Thoracic aorta (tissue), 2 donors: Measurements from ENCODE around the gene PLCB1. TPM values are rescaled to one million over a fixed set of nuclear protein-coding genes. Genes with fewer than 3 reads are reported as not detected.

Source experiments
- ATAC-seq: fragments of 150-250 bp; one replicate; pipeline ENCODE4 v1.8.0; 2017; ENCODE audit warnings: low read depth; ENCODE audit not compliant: insufficient number of reproducible peaks, low FRiP score
- DNase-seq: peaks from one replicate; pipeline ENCODE4 v3.0.0-alpha.2; 2020; ENCODE audit warnings: low spot score
- H3K27ac ChIP-seq, 2 donors: fragments of 200-600 bp; sonication (generic); 1 replicate in 1 of 2; 2 replicates in 1 of 2; pipeline ENCODE4 v1.5.1; 2016; ENCODE audit warnings: mild to moderate bottlenecking in 2 of 2, moderate library complexity in 2 of 2
- H3K27me3 ChIP-seq: fragments of 200-600 bp; sonication (generic); replicated peaks from 2 replicates; pipeline ENCODE4 v1.6.0; 2016; ENCODE audit warnings: mild to moderate bottlenecking; ENCODE audit not compliant: insufficient read depth
- H3K36me3 ChIP-seq: fragments of 200-600 bp; sonication (generic); one replicate; pipeline ENCODE4 v1.5.1; 2016
- H3K4me1 ChIP-seq, 2 donors: fragments of 200-600 bp; sonication (generic); 1 replicate in 1 of 2; 2 replicates in 1 of 2; pipeline versions ENCODE4 v1.5.1 to v1.6.0; 2016; ENCODE audit warnings: low read depth in 2 of 2, mild to moderate bottlenecking in 1 of 2; ENCODE audit not compliant: control insufficient read depth in 1 of 2
- H3K4me3 ChIP-seq: fragments of 200-600 bp; sonication (generic); 2 replicates; pipeline ENCODE4 v1.5.1; 2016; ENCODE audit warnings: mild to moderate bottlenecking
- H3K9me3 ChIP-seq: fragments of 200-600 bp; sonication (generic); 2 replicates; pipeline ENCODE4 v1.5.1; 2016
- total RNA-seq, 2 donors: library from RNA; depleted of rRNA; stranded (reverse); fragments of >200 nt; gene quantifications; one replicate each; pipeline versions ENCODE4 v1.1.0 to v1.2.3, GENCODE V29; 2016
- TF ChIP-seq, protein P1 (sequence below): fragments of 200-600 bp; sonication (generic); IDR thresholded peaks from one replicate; pipeline ENCODE4 v1.5.1; 2019; ENCODE audit warnings: antibody characterized with exemption

PLCB1 gene
- total RNA-seq, 2 donors from 2014 or later: 10.8 to 16.3 TPM

DNA sequence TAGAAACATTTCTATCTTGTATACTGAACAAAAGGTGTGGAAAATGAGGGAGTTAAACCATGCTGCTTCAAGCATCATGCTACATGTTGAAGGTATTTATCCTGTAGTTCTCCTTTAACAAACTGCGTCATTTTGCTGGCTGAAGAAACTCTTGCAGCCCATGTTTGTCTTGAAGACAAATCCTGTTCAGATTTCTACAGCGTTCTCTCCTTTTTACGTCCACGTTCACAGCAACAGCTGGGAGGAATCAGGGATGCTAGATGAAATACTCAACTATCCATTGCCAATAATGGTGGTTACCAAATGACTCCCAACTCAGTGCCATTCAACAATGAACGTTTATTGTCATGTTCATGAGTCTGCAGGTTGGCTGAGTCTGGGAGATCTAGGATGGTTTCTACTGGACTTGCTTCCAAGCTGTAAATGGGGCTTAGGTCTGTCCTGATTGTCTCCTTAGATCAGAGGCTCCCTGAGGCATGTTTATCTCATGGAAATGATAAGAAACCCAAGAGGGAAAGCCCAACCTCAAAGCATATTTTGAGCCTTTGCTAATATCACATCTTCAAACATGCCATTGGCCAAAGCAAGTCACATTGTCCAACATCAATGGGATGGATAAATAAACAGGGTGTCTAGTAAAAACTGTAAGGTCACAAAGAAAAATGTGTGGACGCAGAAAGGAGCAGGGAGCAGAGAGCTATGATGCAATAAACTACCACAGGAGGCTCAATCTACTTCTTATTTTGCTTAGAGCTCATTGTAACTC is 2.7 kb upstream of the PLCB1 start:
- TF ChIP-seq, protein P1, sequence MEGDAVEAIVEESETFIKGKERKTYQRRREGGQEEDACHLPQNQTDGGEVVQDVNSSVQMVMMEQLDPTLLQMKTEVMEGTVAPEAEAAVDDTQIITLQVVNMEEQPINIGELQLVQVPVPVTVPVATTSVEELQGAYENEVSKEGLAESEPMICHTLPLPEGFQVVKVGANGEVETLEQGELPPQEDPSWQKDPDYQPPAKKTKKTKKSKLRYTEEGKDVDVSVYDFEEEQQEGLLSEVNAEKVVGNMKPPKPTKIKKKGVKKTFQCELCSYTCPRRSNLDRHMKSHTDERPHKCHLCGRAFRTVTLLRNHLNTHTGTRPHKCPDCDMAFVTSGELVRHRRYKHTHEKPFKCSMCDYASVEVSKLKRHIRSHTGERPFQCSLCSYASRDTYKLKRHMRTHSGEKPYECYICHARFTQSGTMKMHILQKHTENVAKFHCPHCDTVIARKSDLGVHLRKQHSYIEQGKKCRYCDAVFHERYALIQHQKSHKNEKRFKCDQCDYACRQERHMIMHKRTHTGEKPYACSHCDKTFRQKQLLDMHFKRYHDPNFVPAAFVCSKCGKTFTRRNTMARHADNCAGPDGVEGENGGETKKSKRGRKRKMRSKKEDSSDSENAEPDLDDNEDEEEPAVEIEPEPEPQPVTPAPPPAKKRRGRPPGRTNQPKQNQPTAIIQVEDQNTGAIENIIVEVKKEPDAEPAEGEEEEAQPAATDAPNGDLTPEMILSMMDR: no peak
- ATAC-seq (no peak), DNase-seq (no peak)
- H3K4me3 ChIP-seq: no peak overlapping the region
- no peaks in the 10 kb centered on the region for H3K27me3 ChIP-seq
- H3K36me3 ChIP-seq: no peaks in the 10 kb centered on the region
- no peaks in the 10 kb centered on the region for H3K9me3 ChIP-seq
- peaks cover 0 to 13% of the 10 kb centered on the region in 2 donors for H3K4me1 ChIP-seq
- H3K27ac ChIP-seq: no peak overlapping the region

DNA sequence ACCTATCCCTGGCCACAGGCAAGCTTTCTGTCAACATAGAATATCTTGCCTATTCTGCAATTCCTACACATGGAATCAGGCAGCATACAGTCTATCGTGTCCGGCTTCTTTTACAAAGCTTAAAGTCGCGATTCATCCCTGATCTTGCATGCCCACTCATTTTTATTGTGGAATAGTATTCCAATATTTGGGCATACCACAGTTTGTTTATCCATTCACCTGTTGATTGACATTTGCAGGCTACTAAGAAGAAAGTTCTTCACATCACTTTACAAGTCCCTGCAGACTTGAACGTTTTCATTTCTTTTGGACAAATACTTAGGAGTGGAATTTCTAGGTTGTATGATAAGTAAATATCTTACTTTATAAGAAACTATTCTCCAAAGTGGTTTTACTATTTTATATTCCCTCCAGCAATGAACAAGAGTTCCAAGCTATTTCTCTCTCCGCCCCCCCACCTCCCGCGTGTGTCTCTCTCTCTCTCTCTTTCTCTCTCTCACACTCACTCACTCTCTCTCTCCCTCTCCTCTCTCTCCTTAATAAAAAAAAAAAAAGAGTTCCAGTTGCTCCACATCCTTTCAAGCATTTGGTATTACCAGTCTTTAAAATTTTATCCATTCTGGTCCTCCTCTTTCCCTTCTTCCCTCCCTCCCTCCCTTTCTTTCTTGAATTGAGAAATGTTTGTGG is 1.1 kb upstream of the PLCB1 start:
- Histone ChIP-seq H3K4me3 (peak overlapping the region; percentile 81), H3K27ac (no peak overlapping the region)

DNA sequence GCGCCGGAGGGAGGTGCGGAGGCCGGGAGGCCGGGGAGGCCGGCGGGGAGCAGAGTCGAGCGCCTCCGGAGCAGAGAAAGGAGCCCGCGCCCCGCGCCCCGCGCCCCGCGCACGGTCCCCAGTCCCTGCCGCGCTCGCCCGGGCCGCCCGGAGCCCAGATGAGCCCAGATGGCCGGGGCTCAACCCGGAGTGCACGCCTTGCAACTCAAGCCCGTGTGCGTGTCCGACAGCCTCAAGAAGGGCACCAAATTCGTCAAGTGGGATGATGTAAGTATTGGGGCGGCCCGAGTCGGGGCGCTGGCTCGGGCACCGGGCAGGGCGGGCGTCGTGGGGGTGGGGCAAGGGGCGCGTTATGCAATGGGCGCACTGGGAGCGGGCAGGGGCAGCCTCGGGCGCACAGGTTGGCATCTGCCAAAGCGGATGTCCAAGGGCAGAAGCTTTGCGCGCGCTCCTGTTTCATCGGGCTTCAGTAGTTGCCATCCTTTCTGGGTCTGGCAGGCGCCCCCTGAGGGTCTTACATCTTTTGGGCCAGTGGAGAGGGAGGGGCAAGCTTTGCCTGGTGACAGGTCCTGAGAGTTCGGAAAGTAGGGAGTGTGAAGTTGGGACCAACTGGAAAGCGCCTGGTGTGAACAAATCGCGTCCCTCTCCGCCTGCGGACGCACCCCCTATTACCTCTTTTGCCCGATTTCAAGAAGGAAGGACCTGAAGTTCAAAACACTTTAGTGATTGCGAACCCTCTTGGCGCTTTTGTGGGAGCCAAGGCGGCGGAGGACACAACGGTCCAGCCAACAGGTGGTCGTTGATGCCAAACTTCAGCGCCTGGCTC is 631 bp downstream of the PLCB1 start:
- H3K4me1 ChIP-seq: peaks cover 0 to 13% of the 10 kb centered on the region in 2 donors
- no peaks in the 10 kb centered on the region for H3K9me3 ChIP-seq
- ATAC-seq (no peak), DNase-seq (no peak)
- H3K36me3 ChIP-seq: no peaks in the 10 kb centered on the region
- TF ChIP-seq, protein P1: no peak
- peak overlapping the region; percentile 81 for H3K4me3 ChIP-seq
- no peak overlapping the region for H3K27ac ChIP-seq
- no peaks in the 10 kb centered on the region for H3K27me3 ChIP-seq

More for the DNA sequence above, 1.1 kb upstream of the PLCB1 start:
- H3K36me3 ChIP-seq: no peaks in the 10 kb centered on the region
- TF ChIP-seq, protein P1: no peak
- no peaks in the 10 kb centered on the region for H3K27me3 ChIP-seq
- H3K9me3 ChIP-seq: no peaks in the 10 kb centered on the region
- H3K4me1 ChIP-seq: peaks cover 0 to 13% of the 10 kb centered on the region in 2 donors
- no peak for DNase-seq
- ATAC-seq: no peak

DNA sequence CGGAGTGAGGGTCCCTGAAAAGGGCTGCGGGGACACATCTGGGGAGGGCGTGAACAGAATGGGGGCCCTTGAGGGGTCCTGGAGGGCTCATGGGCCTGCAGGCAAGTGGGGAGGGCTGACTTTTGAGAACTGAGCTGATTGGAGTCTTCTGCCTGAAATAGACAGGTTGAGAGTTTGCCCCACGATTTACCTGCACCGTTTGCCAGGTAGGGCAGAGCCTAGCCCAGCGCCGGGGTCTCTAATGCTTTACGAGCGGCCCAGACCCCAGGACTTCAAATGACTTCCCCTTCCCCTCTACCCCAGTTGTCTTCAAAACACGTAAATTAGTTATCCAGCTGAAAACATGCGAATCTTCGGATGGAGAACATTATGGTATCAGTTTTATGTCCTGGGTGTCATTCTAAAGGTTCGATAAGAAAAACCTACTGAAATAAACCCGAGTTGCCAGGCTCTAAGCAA is 1.3 kb downstream of the PLCB1 start:
- Histone ChIP-seq H3K9me3 (no peaks in the 10 kb centered on the region), H3K36me3 (no peaks in the 10 kb centered on the region), H3K27me3 (no peaks in the 10 kb centered on the region), H3K4me1 (peaks cover 0 to 13% of the 10 kb centered on the region in 2 donors), H3K27ac (no peak overlapping the region), H3K4me3 (peak overlapping the region; percentile 81)
- TF ChIP-seq, protein P1: no peak
- no peak for DNase-seq
- no peak for ATAC-seq
